Measurements from ENCODE around the gene JPH3. TPM values are rescaled to one million over a fixed set of nuclear protein-coding genes. Genes with fewer than 3 reads are reported as not detected.

The JPH3 gene
- polyA plus RNA-seq, 3 donors = not detected

DNA sequence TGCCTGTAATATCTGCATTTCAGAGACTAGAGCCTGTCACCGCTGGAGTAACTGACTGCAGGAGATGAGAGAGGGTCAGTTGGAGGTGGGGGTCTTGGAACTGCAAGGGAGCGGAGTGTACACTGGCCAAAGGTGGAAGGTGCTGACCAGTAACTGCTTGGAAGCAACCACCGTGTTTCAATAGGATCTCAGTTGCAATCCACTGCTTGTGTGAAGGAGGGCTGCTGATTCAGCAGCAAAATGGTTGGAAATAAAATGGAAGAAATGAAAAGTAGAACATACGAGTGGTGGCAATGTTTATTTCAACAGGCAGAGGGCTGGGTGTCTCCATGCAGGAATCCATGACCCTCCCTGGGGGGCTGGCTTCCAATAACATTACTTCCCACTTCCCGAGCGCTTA, 2.1 kb upstream of the JPH3 start:
- Histone ChIP-seq H3K36me3 (replicated peaks in 1 of 2; ENCODE audit: control insufficient read depth in 1 of 2, insufficient read depth in 2 of 2, low read length in 2 of 2) (no peaks in the 10 kb centered on the region), H4K20me1 (ENCODE audit: insufficient read depth, low read length) (no peaks in the 10 kb centered on the region), H3K27ac (ENCODE audit: low read depth in 1 of 2, low read length in 2 of 2) (no peak overlapping the region), H3K9ac (ENCODE audit: insufficient read depth, low read length, poor library complexity, severe bottlenecking) (no peak overlapping the region), H3K79me2 (ENCODE audit: insufficient read depth, low read length) (no peaks in the 10 kb centered on the region), H3K4me1 (ENCODE audit: control insufficient read depth in 1 of 2, insufficient read depth in 2 of 2, low read length in 2 of 2) (no peaks in the 10 kb centered on the region), H2AFZ (ENCODE audit: insufficient read depth, low read depth, low read length, poor library complexity, severe bottlenecking) (no peak overlapping the region), H3K27me3 (ENCODE audit: control insufficient read depth in 2 of 2, insufficient read depth in 2 of 2, low read length in 2 of 2) (peaks cover 19 to 51% of the 10 kb centered on the region in 2 donors), H3K9me3 (replicated peaks in 1 of 2; ENCODE audit: control insufficient read depth in 1 of 2, insufficient read depth in 1 of 2, low read length in 2 of 2) (peaks cover 0 to 15% of the 10 kb centered on the region in 2 donors), H3K4me3 (replicated peaks in 1 of 3; ENCODE audit: low read depth in 2 of 3, low read length in 3 of 3) (no peak overlapping the region), H3K4me2 (replicated peaks; ENCODE audit: extremely low read depth, low read length, poor library complexity, severe bottlenecking) (no peak overlapping the region)
- Mint-ChIP-seq H3K27ac (no peak overlapping the region), H3K4me1 (peaks cover 4% of the 10 kb centered on the region), H3K9me3 (peaks cover 0 to 18% (median 14%) of the 10 kb centered on the region in 7 donors), H3K36me3 (peaks cover 3% of the 10 kb centered on the region in 2 donors), H3K27me3 (ENCODE audit: low read depth in 3 of 3) (peaks cover 52 to 63% (median 56%) of the 10 kb centered on the region in 3 donors), H3K4me3 (peak overlapping the region in 1 of 2 donors; percentile 73)
- WGBS (ENCODE audit: insufficient coverage) = 82% methylated on average over 6 of the region's 6 CpGs
- DNase-seq = no peak
- intact Hi-C loops (cut with micrococcal nuclease) = no loop called here
- TF ChIP-seq, protein P1, sequence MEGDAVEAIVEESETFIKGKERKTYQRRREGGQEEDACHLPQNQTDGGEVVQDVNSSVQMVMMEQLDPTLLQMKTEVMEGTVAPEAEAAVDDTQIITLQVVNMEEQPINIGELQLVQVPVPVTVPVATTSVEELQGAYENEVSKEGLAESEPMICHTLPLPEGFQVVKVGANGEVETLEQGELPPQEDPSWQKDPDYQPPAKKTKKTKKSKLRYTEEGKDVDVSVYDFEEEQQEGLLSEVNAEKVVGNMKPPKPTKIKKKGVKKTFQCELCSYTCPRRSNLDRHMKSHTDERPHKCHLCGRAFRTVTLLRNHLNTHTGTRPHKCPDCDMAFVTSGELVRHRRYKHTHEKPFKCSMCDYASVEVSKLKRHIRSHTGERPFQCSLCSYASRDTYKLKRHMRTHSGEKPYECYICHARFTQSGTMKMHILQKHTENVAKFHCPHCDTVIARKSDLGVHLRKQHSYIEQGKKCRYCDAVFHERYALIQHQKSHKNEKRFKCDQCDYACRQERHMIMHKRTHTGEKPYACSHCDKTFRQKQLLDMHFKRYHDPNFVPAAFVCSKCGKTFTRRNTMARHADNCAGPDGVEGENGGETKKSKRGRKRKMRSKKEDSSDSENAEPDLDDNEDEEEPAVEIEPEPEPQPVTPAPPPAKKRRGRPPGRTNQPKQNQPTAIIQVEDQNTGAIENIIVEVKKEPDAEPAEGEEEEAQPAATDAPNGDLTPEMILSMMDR (IDR thresholded peaks at IDR 0.05) = no peak

DNA sequence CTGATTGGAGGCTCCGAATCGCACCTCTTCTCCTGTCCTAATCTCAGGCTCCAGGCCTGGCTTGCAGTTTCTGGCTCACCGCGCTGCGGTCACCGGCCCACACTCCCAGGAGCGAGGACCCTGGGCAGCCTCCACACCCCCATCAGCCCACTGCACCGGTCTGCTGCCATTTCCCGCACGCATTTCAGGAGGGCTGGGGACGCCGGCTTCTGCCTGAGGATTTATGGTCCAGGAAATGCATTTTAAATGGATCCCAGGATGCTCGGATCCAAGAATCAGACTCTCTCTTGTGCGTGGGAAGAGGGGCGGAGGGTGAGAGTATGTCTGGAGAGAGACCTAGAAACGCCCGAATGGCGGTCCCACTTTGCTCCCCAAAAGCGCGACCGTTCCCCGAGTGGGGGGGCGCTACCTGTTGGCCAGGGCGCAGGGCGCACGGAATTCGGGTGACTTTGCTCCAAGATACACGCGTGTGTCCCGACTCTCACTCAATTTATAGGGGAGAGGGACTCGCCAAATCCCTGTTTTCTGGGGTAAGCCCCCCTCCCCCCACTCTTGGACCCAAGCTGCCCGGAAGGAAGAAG, 817 bp upstream of the JPH3 start:
- H3K36me3 Mint-ChIP-seq = peaks cover 3% of the 10 kb centered on the region in 2 donors
- no peak overlapping the region for H3K4me3 ChIP-seq (replicated peaks in 1 of 3; ENCODE audit: low read depth in 2 of 3, low read length in 3 of 3)
- H3K79me2 ChIP-seq (ENCODE audit: insufficient read depth, low read length) = no peaks in the 10 kb centered on the region
- H3K9me3 ChIP-seq (replicated peaks in 1 of 2; ENCODE audit: control insufficient read depth in 1 of 2, insufficient read depth in 1 of 2, low read length in 2 of 2) = peaks cover 0 to 15% of the 10 kb centered on the region in 2 donors
- H3K4me2 ChIP-seq (replicated peaks; ENCODE audit: extremely low read depth, low read length, poor library complexity, severe bottlenecking) = no peak overlapping the region
- H3K4me1 ChIP-seq (ENCODE audit: control insufficient read depth in 1 of 2, insufficient read depth in 2 of 2, low read length in 2 of 2) = no peaks in the 10 kb centered on the region
- H3K27ac ChIP-seq (ENCODE audit: low read depth in 1 of 2, low read length in 2 of 2) = no peak overlapping the region
- no peaks in the 10 kb centered on the region for H4K20me1 ChIP-seq (ENCODE audit: insufficient read depth, low read length)
- H3K27me3 Mint-ChIP-seq (ENCODE audit: low read depth in 3 of 3) = peaks cover 58 to 71% (median 64%) of the 10 kb centered on the region in 3 donors
- no peak overlapping the region for H3K27ac Mint-ChIP-seq
- TF ChIP-seq, protein P1 (IDR thresholded peaks at IDR 0.05) = no peak
- H3K4me3 Mint-ChIP-seq = peak overlapping the region in 1 of 2 donors; percentile 74
- no peak overlapping the region for H2AFZ ChIP-seq (ENCODE audit: insufficient read depth, low read depth, low read length, poor library complexity, severe bottlenecking)
- 7% methylated on average over 17 of the region's 32 CpGs for WGBS (ENCODE audit: insufficient coverage)
- intact Hi-C loops (cut with micrococcal nuclease) = no loop called here
- no peak for DNase-seq
- H3K9ac ChIP-seq (ENCODE audit: insufficient read depth, low read length, poor library complexity, severe bottlenecking) = no peak overlapping the region
- peaks cover 4% of the 10 kb centered on the region for H3K4me1 Mint-ChIP-seq
- peaks cover 0 to 18% (median 14%) of the 10 kb centered on the region in 7 donors for H3K9me3 Mint-ChIP-seq
- H3K36me3 ChIP-seq (replicated peaks in 1 of 2; ENCODE audit: control insufficient read depth in 1 of 2, insufficient read depth in 2 of 2, low read length in 2 of 2) = no peaks in the 10 kb centered on the region
- peaks cover 19 to 51% of the 10 kb centered on the region in 2 donors for H3K27me3 ChIP-seq (ENCODE audit: control insufficient read depth in 2 of 2, insufficient read depth in 2 of 2, low read length in 2 of 2)
